ENCODE measurements around the gene MYH6. TPM values are rescaled to one million over a fixed set of nuclear protein-coding genes. Genes with fewer than 3 reads are reported as not detected.
"Not testable (repeated sequence)": the region's sequence is repeated elsewhere in the genome, so short reads cannot be mapped to it uniquely, and the experiment has no call there.

Gene MYH6
- total RNA-seq, 1 donor from 2014 or later, result not detected

DNA sequence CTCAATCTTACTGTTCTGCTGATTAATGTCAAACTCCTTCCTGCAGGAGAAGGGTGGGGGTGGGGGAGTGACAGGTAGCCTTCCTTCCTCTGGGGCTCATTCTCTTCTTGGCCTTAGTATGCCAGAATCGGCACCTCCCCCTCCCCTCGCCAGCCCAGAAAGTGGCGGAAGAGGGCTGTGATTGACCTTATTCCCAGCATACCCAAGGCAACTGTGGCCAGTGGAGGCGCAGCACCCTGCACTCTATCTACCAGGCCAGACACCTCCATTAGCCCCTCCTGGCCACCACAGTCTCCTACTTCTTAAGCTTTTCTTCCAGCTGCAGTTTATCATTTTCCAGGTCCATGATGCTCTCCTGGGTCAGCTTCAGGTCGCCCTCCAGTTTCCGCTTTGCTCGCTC is 15.5 kb downstream of the MYH6 start:
- DNase-seq, result no peak

DNA sequence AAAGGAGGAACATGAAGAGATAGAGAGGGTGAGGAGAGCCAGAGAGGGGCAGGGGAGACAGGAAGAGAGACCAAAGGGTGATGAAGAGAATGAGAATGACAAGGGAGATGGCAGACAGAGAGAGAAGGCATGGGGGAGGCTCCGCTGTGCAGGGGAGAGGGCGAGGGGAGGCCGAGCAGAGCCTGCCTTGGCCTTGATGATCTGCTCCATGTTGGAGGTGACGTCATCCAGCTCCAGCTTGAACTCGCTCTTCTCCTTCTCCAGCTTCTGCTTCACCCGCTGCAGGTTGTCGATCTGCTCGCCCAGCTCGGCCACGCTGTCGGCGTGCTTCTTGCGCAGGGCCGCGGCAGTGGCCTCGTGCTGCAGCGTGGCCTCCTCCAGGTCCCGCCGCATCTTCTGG is 18.2 kb downstream of the MYH6 start:
- DNase-seq, result not testable (repeated sequence)

DNA sequence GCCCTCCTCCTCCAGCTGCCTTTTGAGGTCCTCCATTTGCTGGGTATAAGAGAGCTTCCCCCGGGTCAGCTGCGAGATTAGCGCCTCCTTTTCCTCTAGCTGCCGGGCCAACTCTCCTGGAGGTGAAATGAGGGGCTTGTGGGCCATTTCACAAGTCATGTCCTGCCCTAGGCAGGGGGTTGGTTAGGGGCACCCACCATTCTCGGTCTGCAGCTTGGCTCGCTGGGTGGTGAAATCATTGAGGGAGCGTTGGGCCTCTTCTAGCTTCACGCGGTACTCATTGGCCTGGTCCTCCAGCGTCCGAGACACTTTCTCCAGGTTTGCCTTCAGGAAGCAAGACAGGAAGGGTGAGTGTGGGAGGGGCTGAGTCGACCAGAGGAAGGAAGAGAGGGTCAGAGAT is 18.7 kb downstream of the MYH6 start:
- no peak for DNase-seq

DNA sequence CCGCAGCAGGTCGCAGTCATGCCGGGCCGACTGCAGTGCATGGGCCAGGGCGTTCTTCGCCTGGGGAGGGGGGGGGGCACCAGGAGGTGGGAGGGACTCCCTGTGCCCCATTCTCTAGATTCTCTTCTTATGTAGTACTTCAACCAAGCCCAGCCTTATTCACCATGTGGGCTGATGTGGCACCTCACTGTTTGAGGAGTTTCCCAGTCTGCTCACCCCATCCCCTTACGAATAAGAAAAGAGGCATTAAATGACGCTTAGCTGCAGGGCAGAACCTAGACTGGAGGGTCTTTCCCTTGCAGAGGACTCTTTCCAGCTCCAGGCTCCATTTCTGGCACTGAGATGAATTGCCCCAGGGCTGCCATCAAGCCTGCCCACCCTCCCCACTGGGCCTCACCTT is 19.1 kb downstream of the MYH6 start:
- DNase-seq, result no peak

DNA sequence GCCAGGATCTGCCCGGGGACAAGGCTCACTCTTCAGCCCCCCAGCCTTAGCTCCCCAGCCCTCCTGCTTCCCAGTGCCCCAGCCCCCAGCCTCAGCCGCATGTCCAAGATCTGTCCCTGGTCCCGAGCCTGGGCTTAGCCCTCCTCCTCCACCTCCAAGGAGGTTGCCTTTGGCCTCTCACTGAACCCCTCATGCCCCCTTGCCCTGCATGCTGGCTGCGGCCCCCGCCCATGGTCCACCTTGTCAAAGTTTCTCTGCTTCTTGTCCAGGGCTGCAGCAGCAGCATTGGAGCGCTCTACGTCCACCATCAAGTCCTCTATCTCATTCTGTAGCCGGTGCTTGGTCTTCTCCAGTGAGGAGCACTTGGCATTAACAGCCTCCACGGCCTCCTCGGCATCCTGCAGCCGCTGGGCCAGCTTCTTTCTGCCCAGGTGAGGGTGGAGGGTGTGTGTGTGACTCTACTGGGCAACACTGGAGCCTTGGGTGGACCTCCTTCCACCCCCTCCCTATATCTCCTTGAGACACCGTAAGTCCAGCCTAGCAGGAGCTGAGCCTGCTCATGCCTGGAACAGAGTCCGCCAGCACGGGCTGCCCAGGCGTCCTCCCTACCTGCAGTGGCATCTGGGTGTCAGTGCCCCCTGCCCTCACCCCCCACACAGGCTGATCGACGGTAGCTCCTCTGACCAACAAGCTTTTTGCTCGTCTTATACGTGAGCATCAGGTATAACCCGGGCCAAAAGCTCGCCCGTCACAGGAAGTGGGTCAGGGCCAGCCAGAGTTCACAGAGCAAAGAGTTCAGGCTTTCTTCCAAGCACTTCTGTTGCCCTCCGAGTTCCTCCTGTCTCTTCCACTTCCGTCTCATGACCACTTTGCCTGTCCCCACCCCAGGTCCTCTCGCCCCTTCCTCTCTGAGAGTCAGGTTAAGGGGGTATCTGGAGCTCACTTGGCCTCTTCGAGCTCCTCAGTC is 19.9 kb downstream of the MYH6 start:
- DNase-seq, result no peak

DNA sequence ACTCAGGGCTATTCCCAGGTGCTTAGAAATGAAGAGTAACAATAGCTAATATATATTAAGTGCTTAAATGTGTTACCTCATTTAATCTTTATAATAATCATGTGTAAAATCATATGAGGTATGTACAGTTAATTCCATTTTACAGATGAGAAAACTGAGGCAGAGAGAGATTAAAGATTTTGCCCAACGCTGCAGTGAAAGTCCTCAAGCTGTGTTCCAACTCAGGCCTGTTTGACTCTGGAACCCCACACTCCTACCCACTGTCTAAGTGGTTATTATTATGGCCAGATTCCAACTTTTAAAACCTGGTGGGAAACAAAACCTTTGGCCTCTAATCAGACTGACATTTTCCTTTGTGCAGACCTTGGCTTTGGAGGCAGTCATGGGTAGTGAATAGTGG is 21.1 kb downstream of the MYH6 start:
- DNase-seq, result no peak

DNA sequence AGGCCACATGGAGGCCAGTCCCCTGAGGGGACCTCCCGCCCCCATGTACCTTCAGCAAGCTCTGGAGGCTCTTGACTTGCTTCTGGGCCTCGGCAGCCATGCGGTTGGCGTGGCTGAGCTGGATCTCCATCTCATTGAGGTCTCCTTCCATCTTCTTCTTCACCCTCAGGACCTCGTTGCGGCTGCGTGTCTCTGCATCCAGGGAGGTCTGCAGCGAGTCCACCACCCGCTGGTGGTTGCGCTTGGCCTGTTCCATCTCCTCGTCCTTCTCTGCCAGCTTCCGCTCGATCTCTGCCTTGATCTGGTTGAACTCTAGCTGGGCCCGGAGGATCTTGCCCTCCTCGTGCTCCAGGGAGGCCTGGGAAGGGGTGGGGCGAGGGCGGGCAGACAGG is 21.8 kb downstream of the MYH6 start:
- DNase-seq, result not testable (repeated sequence)

DNA sequence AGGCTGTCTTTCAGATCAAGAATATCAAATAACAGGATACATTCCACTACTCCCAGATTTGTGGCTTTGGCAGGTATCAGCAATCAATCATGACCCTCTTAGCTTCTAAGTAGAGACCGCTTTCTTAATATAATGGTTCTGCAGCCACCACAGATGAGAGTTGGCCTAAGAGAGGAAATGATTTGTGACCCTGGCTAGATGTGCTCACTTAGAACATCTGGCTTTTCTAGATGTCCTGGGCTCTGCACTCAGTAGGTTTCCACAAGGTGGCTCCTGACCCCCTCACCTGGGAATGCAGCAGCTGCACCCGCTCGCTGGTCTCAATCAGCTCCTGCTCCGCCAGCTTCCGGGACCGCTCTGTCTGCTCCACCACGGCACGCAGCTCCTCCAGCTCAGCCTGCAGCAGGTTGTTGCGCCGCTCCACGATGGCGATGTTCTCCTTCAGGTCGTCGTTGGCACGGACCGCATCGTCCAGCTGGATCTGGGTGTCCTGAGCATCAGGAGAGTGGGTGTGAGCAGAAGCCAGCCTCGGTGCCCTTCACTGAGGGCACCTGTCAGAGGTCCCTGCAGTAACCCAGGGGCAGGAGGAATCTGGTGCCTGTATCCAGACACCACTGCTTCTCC is 22.3 kb downstream of the MYH6 start:
- no peak for DNase-seq

DNA sequence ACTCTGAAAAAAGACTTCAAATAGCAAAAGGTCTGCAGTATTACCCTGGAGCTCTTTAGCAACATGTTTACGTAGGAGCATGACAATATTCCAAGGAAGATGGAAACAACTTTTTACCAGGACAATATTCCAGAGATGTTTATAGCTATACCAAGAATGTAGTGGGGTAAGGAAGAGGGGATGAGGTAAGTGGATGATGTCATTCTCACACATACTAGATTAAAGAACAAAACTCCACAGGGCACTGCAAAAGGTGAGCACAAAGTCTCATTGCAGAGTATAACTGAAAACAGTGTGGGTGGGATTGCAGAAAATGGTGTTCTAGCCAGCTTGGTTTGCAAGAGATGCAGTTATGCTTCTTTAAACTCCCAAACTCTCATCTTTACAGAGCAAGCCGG is 22.8 kb downstream of the MYH6 start:
- no peak for DNase-seq

DNA sequence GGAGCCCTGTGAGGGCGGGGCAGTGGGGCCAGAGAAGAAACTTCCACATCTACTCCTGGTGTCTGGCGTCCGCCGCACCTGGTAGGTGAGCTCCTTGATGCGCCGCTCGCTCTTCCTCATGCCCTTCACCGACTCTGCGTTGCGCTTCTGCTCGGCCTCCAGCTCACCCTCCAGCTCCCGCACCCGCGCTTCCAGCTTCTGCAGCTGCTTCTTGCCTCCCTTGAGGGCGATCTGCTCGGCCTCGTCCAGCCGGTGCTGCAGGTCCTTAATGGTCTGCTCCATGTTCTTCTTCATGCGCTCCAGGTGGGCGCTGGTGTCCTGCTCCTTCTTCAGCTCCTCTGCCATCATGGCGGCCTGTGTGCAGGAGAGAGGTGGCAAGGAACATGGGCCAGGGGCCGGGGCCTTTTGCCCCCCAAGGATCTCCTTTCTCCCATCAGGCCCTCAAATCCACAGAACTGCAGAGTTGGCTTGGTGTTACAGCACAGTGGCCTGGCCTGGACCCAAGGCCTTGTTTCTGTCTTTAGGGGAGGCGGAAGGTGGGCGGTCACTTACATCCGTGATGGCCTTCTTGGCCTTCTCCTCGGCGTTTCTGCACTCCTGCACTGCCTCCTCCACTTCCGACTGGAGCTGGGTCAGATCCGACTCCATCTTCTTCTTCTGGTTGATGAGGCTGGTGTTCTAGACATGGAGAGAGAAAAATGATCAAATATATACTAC is 23.6 kb downstream of the MYH6 start:
- no peak for DNase-seq

DNA sequence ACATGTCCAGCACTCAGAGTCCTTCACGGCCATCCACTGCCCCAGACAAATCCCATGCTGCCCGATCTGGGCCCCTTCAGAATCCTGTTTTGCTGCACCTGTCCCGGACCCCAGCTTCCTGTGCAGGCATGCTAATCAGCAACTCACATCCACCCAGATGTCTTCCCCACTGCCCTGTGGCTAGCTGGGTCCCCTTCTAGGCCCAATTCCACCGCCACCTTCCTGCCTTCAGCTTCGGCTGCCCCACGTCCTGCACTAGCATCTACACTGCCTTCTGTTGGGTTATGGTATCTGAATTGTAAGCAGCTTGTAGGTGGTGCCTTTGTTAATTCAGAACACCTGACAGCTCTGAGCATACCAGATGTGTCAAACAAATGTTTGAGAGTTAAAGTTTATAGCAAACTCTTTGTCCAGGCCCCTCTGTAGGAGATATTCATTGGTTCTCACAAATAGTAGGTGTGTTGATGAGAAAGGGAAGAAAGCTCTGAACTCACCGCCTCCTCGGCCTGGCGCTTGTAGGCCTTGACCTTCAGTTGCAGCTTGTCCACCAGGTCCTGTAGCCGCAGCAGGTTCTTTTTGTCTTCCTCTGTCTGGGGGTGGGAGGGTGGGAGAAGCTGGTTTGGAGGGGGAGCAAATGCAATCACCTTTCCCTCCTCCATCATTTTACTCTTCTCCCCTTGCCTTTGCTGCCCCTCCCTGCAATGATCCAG is 25.2 kb downstream of the MYH6 start:
- DNase-seq, result no peak

DNA sequence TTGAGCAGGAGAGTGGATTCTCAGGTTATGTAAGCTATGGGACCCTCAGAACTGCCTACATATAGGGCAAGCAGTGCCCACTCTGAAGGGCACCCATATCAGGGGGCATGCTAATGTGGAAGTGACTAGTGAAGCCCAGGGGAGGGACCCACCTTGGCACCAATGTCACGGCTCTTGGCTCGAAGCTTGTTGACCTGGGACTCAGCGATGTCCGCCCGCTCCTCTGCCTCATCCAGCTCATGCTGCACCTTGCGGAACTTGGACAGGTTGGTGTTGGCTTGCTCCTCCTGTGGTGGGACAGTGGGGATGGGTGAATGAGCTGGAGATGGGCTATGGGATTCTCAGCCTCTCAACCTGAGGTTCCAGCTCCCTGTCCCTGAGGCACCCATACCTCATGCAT is 25.8 kb downstream of the MYH6 start:
- no peak for DNase-seq

DNA sequence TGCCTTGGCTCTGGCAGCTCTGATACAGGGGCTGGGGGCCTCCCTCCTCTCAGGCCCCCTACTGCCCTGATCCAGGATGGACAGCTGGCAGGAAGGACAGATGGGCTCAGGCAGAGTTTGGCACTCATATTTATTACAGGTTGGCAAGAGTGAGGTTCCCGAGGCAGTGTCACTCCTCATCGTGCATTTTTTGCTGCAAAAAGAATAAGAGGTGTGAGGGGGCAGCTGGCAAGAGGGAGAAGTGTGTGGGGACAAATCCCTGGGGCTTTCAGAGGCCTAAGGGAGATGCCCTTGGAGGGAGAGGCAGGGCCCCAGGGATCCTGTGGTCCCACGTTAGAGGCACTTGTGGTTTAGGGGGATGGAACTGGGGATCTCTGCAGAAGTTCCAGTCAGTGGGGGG is 26.2 kb downstream of the MYH6 start:
- no peak for DNase-seq

DNA sequence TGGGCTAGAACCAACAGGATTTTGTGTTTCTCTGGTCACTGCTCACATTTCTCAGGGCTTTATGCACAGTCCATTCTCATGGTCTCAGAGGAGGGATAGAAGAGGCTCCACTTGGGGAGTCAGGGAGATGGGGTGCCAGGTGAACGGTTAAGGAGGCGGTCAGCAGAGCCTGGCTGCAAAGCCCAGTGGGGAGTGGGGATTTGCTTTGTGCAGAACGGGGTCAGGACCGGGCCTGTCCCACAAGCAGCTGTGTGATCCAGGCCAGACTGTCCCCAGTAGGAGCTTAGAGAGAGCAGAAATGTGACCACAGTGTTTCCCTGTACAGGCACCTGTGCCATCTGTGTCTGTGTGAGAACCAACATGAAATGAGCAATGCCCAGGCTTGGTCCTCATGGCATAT is 27.1 kb downstream of the MYH6 start:
- no peak for DNase-seq

DNA sequence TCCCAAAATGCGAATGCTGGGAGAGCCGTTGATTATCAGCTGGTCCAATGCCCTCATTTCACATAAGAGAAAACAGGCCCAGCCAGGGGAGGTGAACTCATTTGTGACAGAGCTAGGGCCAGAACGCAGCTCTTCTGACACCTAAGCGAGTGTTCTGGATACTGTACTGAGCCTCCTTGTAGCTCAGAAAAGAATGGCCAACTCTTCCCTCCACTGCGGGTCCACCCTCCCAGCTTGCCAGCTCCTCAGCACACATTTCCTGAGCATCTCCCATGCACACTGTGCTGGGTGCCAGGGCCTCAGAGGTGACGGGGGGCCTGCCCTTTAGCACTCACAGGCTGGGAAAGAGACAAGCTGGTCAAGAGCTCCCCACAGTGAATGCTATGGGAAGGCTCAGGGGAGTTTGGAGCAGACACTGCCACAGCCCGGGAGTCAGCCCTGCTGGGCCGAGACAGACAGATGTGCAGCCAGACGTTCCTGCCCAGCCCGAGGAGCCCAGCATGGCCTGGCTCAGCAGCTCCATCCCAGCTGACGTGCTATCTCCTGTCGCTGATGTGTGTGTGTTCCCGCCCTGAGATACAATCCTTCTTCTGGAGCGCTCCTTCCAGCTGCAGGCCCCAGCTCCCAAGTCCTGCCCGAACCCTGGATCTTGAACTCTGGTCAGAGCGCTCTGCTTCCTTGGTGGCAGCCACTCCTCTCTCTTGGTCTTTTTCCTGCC is 27.7 kb downstream of the MYH6 start:
- no peak for DNase-seq

DNA sequence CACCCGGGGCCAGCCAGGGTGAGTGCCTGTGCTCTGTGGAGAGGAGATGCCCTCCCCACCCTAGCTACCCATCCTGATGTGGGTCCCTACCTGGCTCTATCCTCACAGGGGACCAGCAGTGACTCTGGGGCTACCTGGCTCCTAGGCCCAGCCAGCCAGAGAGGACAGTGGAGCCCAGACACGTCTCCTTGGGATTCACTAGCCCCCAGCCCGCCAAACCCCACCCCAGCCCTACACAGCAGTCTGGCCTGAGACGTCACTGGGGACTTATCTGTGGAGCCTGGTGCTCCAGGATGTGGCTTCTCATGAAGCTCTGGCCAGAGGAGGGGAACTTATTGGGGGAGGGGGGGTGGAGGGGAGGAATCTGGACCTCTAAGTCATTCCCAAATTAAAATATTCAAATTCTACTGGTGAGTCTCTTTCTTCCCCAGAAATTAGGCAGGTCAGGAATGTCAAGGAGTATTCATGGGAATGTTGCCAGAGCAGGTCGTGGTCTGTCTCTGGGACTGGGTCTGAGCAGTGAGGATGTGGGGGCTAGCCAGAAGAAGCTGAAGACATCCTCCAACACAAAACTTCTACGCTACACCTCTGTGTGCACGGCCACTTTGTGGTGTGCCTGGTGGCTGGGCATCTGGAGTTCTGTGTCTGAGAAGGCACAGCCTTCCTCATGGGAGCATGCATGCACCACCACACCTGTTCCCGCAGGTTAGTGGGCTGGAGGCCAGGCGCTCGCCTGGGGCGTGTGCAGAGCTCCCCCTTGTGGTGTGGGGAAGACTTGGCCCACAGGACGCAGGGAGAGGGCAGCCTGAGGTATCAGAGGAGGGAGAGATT is 28.5 kb downstream of the MYH6 start:
- DNase-seq, result peak; percentile 67

DNA sequence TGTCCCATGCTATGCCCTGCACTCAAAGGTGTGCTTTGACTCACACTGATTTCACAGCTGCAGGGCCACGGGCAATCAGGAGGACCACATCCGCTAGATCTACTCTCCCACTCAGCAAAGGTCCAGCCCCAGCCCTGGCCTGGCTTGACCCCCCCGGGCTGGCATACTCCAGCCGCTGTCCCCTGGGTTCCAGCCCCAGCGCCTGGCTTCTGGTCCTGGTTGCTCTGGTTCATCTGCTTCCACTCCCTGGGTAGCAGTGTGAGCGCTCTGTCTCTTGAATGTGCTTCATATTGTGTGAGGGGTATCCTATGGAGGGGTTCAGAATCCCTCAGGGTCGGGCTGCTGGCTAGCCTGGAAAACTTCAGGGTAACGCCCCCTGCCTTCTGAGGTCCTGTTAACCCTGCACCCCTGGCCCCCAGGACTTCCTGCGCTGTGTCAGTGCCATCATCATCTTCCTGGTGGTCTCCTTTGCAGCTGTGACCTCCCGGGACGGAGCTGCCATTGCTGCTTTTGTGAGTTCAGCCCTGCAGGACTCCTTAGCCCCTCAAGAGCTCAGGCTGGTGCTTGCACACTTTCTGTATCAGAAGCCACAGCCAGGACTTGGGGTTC is 29.4 kb downstream of the MYH6 start:
- no peak for DNase-seq

DNA sequence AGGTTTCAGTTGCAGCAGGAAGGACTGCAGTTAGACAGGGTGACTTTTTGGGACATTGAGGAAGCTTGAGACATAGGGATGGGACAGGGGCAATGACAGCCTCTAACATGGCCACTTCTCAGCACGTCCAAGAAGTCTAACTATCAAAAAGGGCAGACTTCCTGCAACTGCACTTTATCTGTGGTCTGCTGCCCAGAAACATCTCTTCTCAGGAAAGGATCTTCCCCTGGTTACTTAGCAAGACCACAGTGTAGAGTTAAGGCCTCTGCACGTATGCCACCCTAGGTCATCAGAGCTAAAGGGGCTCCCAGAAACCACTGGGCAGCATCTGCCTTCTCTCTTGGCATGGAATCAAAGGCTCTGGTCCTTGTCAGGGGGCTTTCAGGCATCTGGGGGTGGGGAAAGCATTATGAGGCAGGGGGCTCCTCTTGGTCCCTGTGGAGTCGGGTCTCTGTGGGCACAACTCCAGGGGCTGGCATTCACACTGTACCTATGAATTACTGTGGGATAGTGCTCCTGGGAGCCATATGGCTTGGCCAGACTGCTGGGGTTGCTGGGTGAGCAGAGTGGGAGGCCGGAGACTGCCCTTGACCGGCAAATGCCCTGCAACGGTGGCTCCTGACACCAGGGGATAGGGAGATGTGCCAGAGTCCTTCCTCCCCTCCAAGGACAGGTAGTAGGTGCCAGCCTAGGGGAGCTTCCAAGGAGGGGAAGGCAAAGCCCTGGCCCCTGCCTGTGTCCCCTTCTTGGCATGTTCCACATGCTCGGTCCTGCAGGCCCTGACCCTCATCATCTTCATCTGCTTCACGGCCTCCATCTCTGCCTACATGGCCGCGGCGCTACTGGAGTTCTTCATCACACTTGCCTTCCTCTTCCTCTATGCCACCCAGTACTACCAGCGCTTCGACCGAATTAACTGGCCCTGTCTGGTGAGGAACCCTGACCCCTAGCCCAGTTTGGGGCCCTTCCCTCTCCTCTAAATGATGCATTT is 30.2 kb downstream of the MYH6 start:
- DNase-seq, result no peak

DNA sequence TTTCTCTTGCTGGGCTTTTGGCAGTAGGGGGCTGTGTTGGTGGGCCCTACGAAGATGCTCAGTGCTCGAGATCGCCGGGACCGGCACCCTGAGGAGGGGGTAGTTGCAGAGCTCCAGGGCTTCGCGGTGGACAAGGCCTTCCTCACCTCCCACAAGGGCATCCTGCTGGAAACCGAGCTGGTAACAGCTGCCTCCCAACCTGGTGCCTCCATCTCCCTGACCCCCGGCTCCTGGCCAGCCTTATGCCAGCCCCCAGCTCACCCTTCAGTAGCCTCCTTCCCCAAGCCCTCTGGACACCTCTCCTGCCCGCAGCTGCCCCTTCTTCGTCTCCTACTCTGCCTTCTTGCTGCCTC is 30.9 kb downstream of the MYH6 start:
- DNase-seq, result no peak
